ENCODE measurements around the gene OSBPL10.

OSBPL10 gene

GRCh38 chr3:31743331-31744089, 237.6 kb downstream of the OSBPL10 start:
- no peak overlapping the region for H3K4me3 ChIP-seq (replicated peaks; ENCODE audit: low read depth, low read length)
- no peak for TF ChIP-seq CTCF (IDR thresholded peaks at IDR 0.05; ENCODE audit: low read length, missing control alignments)
- peak; percentile 29 for DNase-seq (ENCODE audit: low read depth)

- TF ChIP-seq CTCF (IDR thresholded peaks at IDR 0.05; ENCODE audit: low read length, missing control alignments), result no peak
- no peak for DNase-seq (ENCODE audit: low read depth)
- no peak overlapping the region for H3K4me3 ChIP-seq (replicated peaks; ENCODE audit: low read depth, low read length)
Observed at GRCh38 chr3:31740397-31740796, 240.7 kb downstream of the OSBPL10 start.

- no peak for TF ChIP-seq CTCF (IDR thresholded peaks at IDR 0.05; ENCODE audit: low read length, missing control alignments)
- no peak for DNase-seq (ENCODE audit: low read depth)
- no peak overlapping the region for H3K4me3 ChIP-seq (replicated peaks; ENCODE audit: low read depth, low read length)
Observed at GRCh38 chr3:31738412-31738811, 242.7 kb downstream of the OSBPL10 start.

GRCh38 chr3:31735667-31736066, 245.4 kb downstream of the OSBPL10 start:
- TF ChIP-seq CTCF (IDR thresholded peaks at IDR 0.05; ENCODE audit: low read length, missing control alignments), result no peak
- no peak overlapping the region for H3K4me3 ChIP-seq (replicated peaks; ENCODE audit: low read depth, low read length)

GRCh38 chr3:31733234-31733667, 247.8 kb downstream of the OSBPL10 start:
- H3K4me3 ChIP-seq (replicated peaks; ENCODE audit: low read depth, low read length), result no peak overlapping the region
- no peak for TF ChIP-seq CTCF (IDR thresholded peaks at IDR 0.05; ENCODE audit: low read length, missing control alignments)
- peak; percentile 29 for DNase-seq (ENCODE audit: low read depth)

More at GRCh38 chr3:31735667-31736066, 245.4 kb downstream of the OSBPL10 start:
- DNase-seq (ENCODE audit: low read depth), result no peak

- no peak for TF ChIP-seq CTCF (IDR thresholded peaks at IDR 0.05; ENCODE audit: low read length, missing control alignments)
- H3K4me3 ChIP-seq (replicated peaks; ENCODE audit: low read depth, low read length), result no peak overlapping the region
- no peak for DNase-seq (ENCODE audit: low read depth)
Observed at GRCh38 chr3:31732548-31732947, 248.5 kb downstream of the OSBPL10 start.

GRCh38 chr3:31729573-31729972, 251.5 kb downstream of the OSBPL10 start:
- no peak overlapping the region for H3K4me3 ChIP-seq (replicated peaks; ENCODE audit: low read depth, low read length)
- DNase-seq (ENCODE audit: low read depth), result no peak
- no peak for TF ChIP-seq CTCF (IDR thresholded peaks at IDR 0.05; ENCODE audit: low read length, missing control alignments)
